Measurements from ENCODE around the gene CCL5.
"Not testable (repeated sequence)": the region's sequence is repeated elsewhere in the genome, so short reads cannot be mapped to it uniquely, and the experiment has no call there.

The CCL5 gene

GRCh38 chr17:35906191-35906925, 26.2 kb upstream of the CCL5 start:
- no peaks in the 10 kb centered on the region for H3K9me3 Mint-ChIP-seq

GRCh38 chr17:35903451-35903850, 23.3 kb upstream of the CCL5 start:
- peak overlapping the region; percentile 57 for H3K27ac Mint-ChIP-seq
- no peak for DNase-seq (ENCODE audit: low spot score in 2 of 2)
- H3K4me3 Mint-ChIP-seq: no peak overlapping the region
- H3K9me3 Mint-ChIP-seq: no peaks in the 10 kb centered on the region
- no peaks in the 10 kb centered on the region for H3K36me3 Mint-ChIP-seq
- ATAC-seq: no peak
- H3K4me1 Mint-ChIP-seq: peaks cover 52% of the 10 kb centered on the region

More at GRCh38 chr17:35906191-35906925, 26.2 kb upstream of the CCL5 start:
- Mint-ChIP-seq H3K4me3 (no peak overlapping the region), H3K27ac (no peak overlapping the region), H3K36me3 (no peaks in the 10 kb centered on the region), H3K4me1 (peaks cover 47% of the 10 kb centered on the region)
- DNase-seq (ENCODE audit: low spot score in 2 of 2) (no peak), ATAC-seq (no peak)

- DNase-seq (ENCODE audit: low spot score in 2 of 2): no peak
- H3K4me3 Mint-ChIP-seq: peak overlapping the region; percentile 67
- no peak for ATAC-seq
- H3K36me3 Mint-ChIP-seq: no peaks in the 10 kb centered on the region
- peak overlapping the region; percentile 91 for H3K27ac Mint-ChIP-seq
- no peaks in the 10 kb centered on the region for H3K9me3 Mint-ChIP-seq
- peaks cover 51% of the 10 kb centered on the region for H3K4me1 Mint-ChIP-seq
Observed at GRCh38 chr17:35901631-35902175, 21.5 kb upstream of the CCL5 start.

GRCh38 chr17:35900708-35901480, 20.7 kb upstream of the CCL5 start:
- DNase-seq (ENCODE audit: low spot score in 2 of 2) (no peak), ATAC-seq (no peak)
- Mint-ChIP-seq H3K4me1 (peaks cover 59% of the 10 kb centered on the region), H3K9me3 (no peaks in the 10 kb centered on the region), H3K27ac (peak overlapping the region; percentile 91), H3K4me3 (peak overlapping the region; percentile 67), H3K36me3 (peaks cover 5% of the 10 kb centered on the region)

- H3K36me3 Mint-ChIP-seq: peaks cover 7% of the 10 kb centered on the region
- H3K4me1 Mint-ChIP-seq: peaks cover 65% of the 10 kb centered on the region
- ATAC-seq (no peak), DNase-seq (ENCODE audit: low spot score in 2 of 2) (no peak)
- no peaks in the 10 kb centered on the region for H3K9me3 Mint-ChIP-seq
- H3K4me3 Mint-ChIP-seq: peak overlapping the region; percentile 67
- peak overlapping the region; percentile 91 for H3K27ac Mint-ChIP-seq
Observed at GRCh38 chr17:35900280-35900679, 20.1 kb upstream of the CCL5 start.

- Mint-ChIP-seq H3K36me3 (peaks cover 7% of the 10 kb centered on the region), H3K9me3 (no peaks in the 10 kb centered on the region), H3K27ac (peak overlapping the region; percentile 91), H3K4me1 (peaks cover 80% of the 10 kb centered on the region), H3K4me3 (peak overlapping the region; percentile 67)
- DNase-seq (ENCODE audit: low spot score in 2 of 2) (peak in 1 of 2 donors; percentile 74), ATAC-seq (peak; percentile 73)
Observed at GRCh38 chr17:35898283-35899070, 18.3 kb upstream of the CCL5 start.

- not testable (repeated sequence) for H3K9me3 Mint-ChIP-seq; H3K36me3 Mint-ChIP-seq; DNase-seq (ENCODE audit: low spot score in 2 of 2)
- H3K27ac Mint-ChIP-seq: peak overlapping the region; percentile 91
- ATAC-seq: peak; percentile 43
- H3K4me1 Mint-ChIP-seq: peaks cover 81% of the 10 kb centered on the region
- peak overlapping the region; percentile 67 for H3K4me3 Mint-ChIP-seq
Observed at GRCh38 chr17:35897772-35898171, 17.6 kb upstream of the CCL5 start.

- Mint-ChIP-seq H3K4me1 (peaks cover 84% of the 10 kb centered on the region), H3K36me3 (peaks cover 17% of the 10 kb centered on the region), H3K27ac (peak overlapping the region; percentile 91), H3K9me3 (no peaks in the 10 kb centered on the region), H3K4me3 (peak overlapping the region; percentile 60)
- ATAC-seq: peak; percentile 85
- peak in 1 of 2 donors; percentile 83 for DNase-seq (ENCODE audit: low spot score in 2 of 2)
Observed at GRCh38 chr17:35895636-35896587, 15.8 kb upstream of the CCL5 start.

- DNase-seq (ENCODE audit: low spot score in 2 of 2) (no peak), ATAC-seq (no peak)
- Mint-ChIP-seq H3K4me1 (peaks cover 84% of the 10 kb centered on the region), H3K4me3 (no peak overlapping the region), H3K9me3 (no peaks in the 10 kb centered on the region), H3K27ac (peak overlapping the region; percentile 79), H3K36me3 (peaks cover 20% of the 10 kb centered on the region)
Observed at GRCh38 chr17:35894206-35894605, 14.0 kb upstream of the CCL5 start.

GRCh38 chr17:35893751-35894150, 13.6 kb upstream of the CCL5 start:
- ATAC-seq (no peak), DNase-seq (ENCODE audit: low spot score in 2 of 2) (no peak)
- Mint-ChIP-seq H3K4me1 (peaks cover 84% of the 10 kb centered on the region), H3K9me3 (no peaks in the 10 kb centered on the region), H3K27ac (peak overlapping the region; percentile 79), H3K36me3 (peaks cover 22% of the 10 kb centered on the region), H3K4me3 (no peak overlapping the region)

- Mint-ChIP-seq H3K4me3 (peak overlapping the region; percentile 56), H3K4me1 (peaks cover 83% of the 10 kb centered on the region), H3K27ac (peak overlapping the region; percentile 79), H3K9me3 (no peaks in the 10 kb centered on the region), H3K36me3 (peaks cover 22% of the 10 kb centered on the region)
- ATAC-seq (peak; percentile 47), DNase-seq (ENCODE audit: low spot score in 2 of 2) (peak in 1 of 2 donors; percentile 85)
Observed at GRCh38 chr17:35892091-35893035, 12.2 kb upstream of the CCL5 start.

- Mint-ChIP-seq H3K4me1 (peaks cover 84% of the 10 kb centered on the region), H3K36me3 (peaks cover 20% of the 10 kb centered on the region), H3K27ac (peak overlapping the region; percentile 24), H3K9me3 (no peaks in the 10 kb centered on the region), H3K4me3 (peak overlapping the region; percentile 56)
- ATAC-seq: no peak
- no peak for DNase-seq (ENCODE audit: low spot score in 2 of 2)
Observed at GRCh38 chr17:35891269-35891668, 11.1 kb upstream of the CCL5 start.

GRCh38 chr17:35890774-35891155, 10.6 kb upstream of the CCL5 start:
- peak in 1 of 2 donors; percentile 79 for DNase-seq (ENCODE audit: low spot score in 2 of 2)
- H3K9me3 Mint-ChIP-seq: no peaks in the 10 kb centered on the region
- ATAC-seq: peak; percentile 77
- H3K4me1 Mint-ChIP-seq: peaks cover 79% of the 10 kb centered on the region
- H3K4me3 Mint-ChIP-seq: peak overlapping the region; percentile 56
- peaks cover 15% of the 10 kb centered on the region for H3K36me3 Mint-ChIP-seq
- peak overlapping the region; percentile 24 for H3K27ac Mint-ChIP-seq

Data from stimulated activated effector memory CD8-positive, alpha-beta T cell treated with anti-CD3 and anti-CD28 coated beads, Interleukin-12 subunit alpha, Interleukin-12 subunit beta, amount 100 ng/mL, for 72 hours (primary cell).